Mesothelial cell of epicardium (in vitro differentiated cells): ENCODE results near the gene CAPS. TPM values are rescaled to one million over a fixed set of nuclear protein-coding genes. Genes with fewer than 3 reads are reported as not detected.

Source experiments
- DNase-seq, 2 experiments: peaks; one replicate each; pipeline ENCODE4 v3.0.0; 2021; ENCODE audit warnings: low spot score in 2 of 2; ENCODE audit not compliant: unreplicated experiment in 2 of 2
- H3K27ac Mint-ChIP-seq: 2 replicates; pipeline ENCODE4 v1.8.0; 2021; ENCODE audit warnings: mixed read lengths
- H3K27me3 Mint-ChIP-seq: 2 replicates; pipeline ENCODE4 v1.8.0; 2021; ENCODE audit warnings: low read depth, mixed read lengths
- H3K36me3 Mint-ChIP-seq: 2 replicates; pipeline ENCODE4 v1.8.0; 2021; ENCODE audit warnings: mixed read lengths
- H3K4me1 Mint-ChIP-seq: 2 replicates; pipeline ENCODE4 v1.8.0; 2021; ENCODE audit warnings: mixed read lengths
- H3K4me3 Mint-ChIP-seq: 2 replicates; pipeline ENCODE4 v1.8.0; 2021; ENCODE audit warnings: mild to moderate bottlenecking, moderate library complexity, mixed read lengths
- H3K9me3 Mint-ChIP-seq: 2 replicates; pipeline ENCODE4 v1.8.0; 2021; ENCODE audit warnings: mixed read lengths
- CTCF ChIP-seq: fragments of 200-600 bp; sonication (generic); IDR thresholded peaks from one replicate; pipeline ENCODE4 v1.5.0; 2021; ENCODE audit warnings: antibody characterized with exemption; ENCODE audit not compliant: unreplicated experiment
- total RNA-seq: library from RNA; stranded (reverse); gene quantifications from 3 replicates; pipeline ENCODE4 v1.2.1, GENCODE V29; 2021

Gene CAPS
- total RNA-seq, 1 donor from 2014 or later, result 16.2 TPM

GRCh38 chr19:5918463-5919079, 4.5 kb downstream of the CAPS start:
- H3K27ac Mint-ChIP-seq, result no peak overlapping the region
- no peak for DNase-seq
- no peak overlapping the region for H3K4me3 Mint-ChIP-seq
- H3K4me1 Mint-ChIP-seq, result peaks cover 17% of the 10 kb centered on the region
- no peaks in the 10 kb centered on the region for H3K27me3 Mint-ChIP-seq
- H3K9me3 Mint-ChIP-seq, result no peaks in the 10 kb centered on the region
- H3K36me3 Mint-ChIP-seq, result peaks cover 10% of the 10 kb centered on the region
- no peak for TF ChIP-seq CTCF

- no peak overlapping the region for H3K27ac Mint-ChIP-seq
- H3K27me3 Mint-ChIP-seq, result no peaks in the 10 kb centered on the region
- TF ChIP-seq CTCF, result no peak
These were observed 7.6 kb downstream of the CAPS start for GRCh38 chr19:5921516-5922160.

GRCh38 chr19:5922161-5922545, 8.1 kb downstream of the CAPS start:
- Mint-ChIP-seq H3K27me3 (no peaks in the 10 kb centered on the region), H3K4me3 (no peak overlapping the region), H3K4me1 (no peaks in the 10 kb centered on the region), H3K27ac (no peak overlapping the region), H3K9me3 (no peaks in the 10 kb centered on the region), H3K36me3 (peaks cover 16% of the 10 kb centered on the region)
- DNase-seq, result no peak
- no peak for TF ChIP-seq CTCF

More at GRCh38 chr19:5921516-5922160, 7.6 kb downstream of the CAPS start:
- Mint-ChIP-seq H3K4me3 (no peak overlapping the region), H3K4me1 (no peaks in the 10 kb centered on the region), H3K36me3 (peaks cover 13% of the 10 kb centered on the region), H3K9me3 (no peaks in the 10 kb centered on the region)
- no peak for DNase-seq

GRCh38 chr19:5923356-5923755, 9.3 kb downstream of the CAPS start:
- Mint-ChIP-seq H3K27me3 (no peaks in the 10 kb centered on the region), H3K27ac (no peak overlapping the region), H3K4me1 (no peaks in the 10 kb centered on the region), H3K36me3 (peaks cover 23% of the 10 kb centered on the region), H3K9me3 (no peaks in the 10 kb centered on the region), H3K4me3 (no peak overlapping the region)
- TF ChIP-seq CTCF, result no peak
- DNase-seq, result no peak

- TF ChIP-seq CTCF, result no peak
- Mint-ChIP-seq H3K27ac (no peak overlapping the region), H3K4me3 (no peak overlapping the region), H3K36me3 (peaks cover 24% of the 10 kb centered on the region), H3K27me3 (no peaks in the 10 kb centered on the region), H3K9me3 (no peaks in the 10 kb centered on the region), H3K4me1 (no peaks in the 10 kb centered on the region)
- no peak for DNase-seq
These were observed 11.9 kb downstream of the CAPS start for GRCh38 chr19:5925830-5926427.
